ENCODE measurements around the gene ADGRA1. TPM values are rescaled to one million over a fixed set of nuclear protein-coding genes. Genes with fewer than 3 reads are reported as not detected.

Gene ADGRA1
- polyA plus RNA-seq, 2 of the 4 experiments (the other 2 are of a cell fraction): not detected

DNA sequence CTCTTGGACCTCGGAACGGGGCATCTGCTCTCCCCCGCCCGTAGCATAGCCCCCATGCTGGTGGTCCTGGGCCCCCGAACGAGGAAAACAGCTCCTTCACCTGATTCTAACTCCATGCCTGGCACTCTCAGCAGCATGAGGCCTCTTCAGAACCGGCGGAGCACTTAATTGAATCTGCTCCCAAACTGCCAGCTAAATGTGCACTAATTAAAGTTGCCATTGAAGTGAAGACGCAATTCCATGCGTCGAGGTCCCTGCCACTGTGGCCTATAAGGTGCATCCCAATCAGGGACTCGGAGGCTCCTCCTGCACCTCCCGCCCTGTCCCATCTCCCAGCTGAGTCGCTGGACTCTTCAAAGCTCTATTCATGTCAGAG is 41.3 kb upstream of the ADGRA1 start:
- Histone ChIP-seq H3K4me3 (no peak overlapping the region), H3K27ac (no peak overlapping the region), H3K4me1 (no peaks in the 10 kb centered on the region), H3K4me2 (no peak overlapping the region), H3K9me3 (no peaks in the 10 kb centered on the region)
- ChIA-PET CTCF (interaction anchor here (1.1 to 2.1 kb wide), 3 partner anchors 78 to 391 kb away, joined by 3 to 4 read pairs (median 3); no protein-coding TSS in a partner anchor), POLR2A (no interaction called here)
- ATAC-seq (no peak), FAIRE-seq (no peak), DNase-seq (ENCODE audit: low read depth in 1 of 2, low spot score in 1 of 2) (no peak)
- 28% methylated on average over 10 of the region's 14 CpGs for WGBS (ENCODE audit: missing lambda C conversion rate)
- TF ChIP-seq NR3C1 (IDR thresholded peaks at IDR 0.05): no peak
- no peak for TF ChIP-seq HDAC2 (IDR thresholded peaks at IDR 0.05)
- TF ChIP-seq RCOR1 (IDR thresholded peaks at IDR 0.05; ENCODE audit: low read depth, low read length): no peak
- no peak for TF ChIP-seq ZC3H11A (IDR thresholded peaks at IDR 0.05)
- TF ChIP-seq BCL3 (IDR thresholded peaks at IDR 0.05): no peak
- no peak for TF ChIP-seq FOSL2 (IDR thresholded peaks at IDR 0.05)
- no peak for TF ChIP-seq FOSL2 (CRISPR knock-in tag; IDR thresholded peaks at IDR 0.05)
- TF ChIP-seq RARB (CRISPR knock-in tag; IDR thresholded peaks at IDR 0.05): no peak
- TF ChIP-seq EHF (CRISPR knock-in tag; IDR thresholded peaks at IDR 0.05): no peak
- no peak for TF ChIP-seq RNF2 (IDR thresholded peaks at IDR 0.05; ENCODE audit: borderline replicate concordance, low read depth)
- no peak for TF ChIP-seq CHD4 (IDR thresholded peaks at IDR 0.05; ENCODE audit: borderline replicate concordance)
- TF ChIP-seq HOXB5 (CRISPR knock-in tag; IDR thresholded peaks at IDR 0.05): no peak
- TF ChIP-seq TP53 (CRISPR knock-in tag; IDR thresholded peaks at IDR 0.05): no peak
- no peak for TF ChIP-seq CBX8 (IDR thresholded peaks at IDR 0.05)

- no peak for ATAC-seq
- Histone ChIP-seq H3K4me1 (no peaks in the 10 kb centered on the region), H3K27ac (no peak overlapping the region), H3K4me2 (no peak overlapping the region), H3K9me3 (no peaks in the 10 kb centered on the region), H3K4me3 (no peak overlapping the region)
- ChIA-PET POLR2A (no interaction called here), CTCF (interaction anchor here (1.1 kb wide), 1 partner anchor 77 kb away, joined by 3 read pairs; no protein-coding TSS in a partner anchor)
- DNase-seq (ENCODE audit: low read depth in 1 of 2, low spot score in 1 of 2): no peak
- TF ChIP-seq, protein P1, sequence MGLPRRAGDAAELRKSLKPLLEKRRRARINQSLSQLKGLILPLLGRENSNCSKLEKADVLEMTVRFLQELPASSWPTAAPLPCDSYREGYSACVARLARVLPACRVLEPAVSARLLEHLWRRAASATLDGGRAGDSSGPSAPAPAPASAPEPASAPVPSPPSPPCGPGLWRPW (IDR thresholded peaks at IDR 0.05): no peak
- TF ChIP-seq NPAS2 (CRISPR knock-in tag; IDR thresholded peaks at IDR 0.05; ENCODE audit: borderline replicate concordance): no peak
- no peak for TF ChIP-seq CTCF (IDR thresholded peaks at IDR 0.05)
- no peak for TF ChIP-seq FOSB (CRISPR knock-in tag; IDR thresholded peaks at IDR 0.05)
- no peak for TF ChIP-seq ATOH8 (CRISPR knock-in tag; IDR thresholded peaks at IDR 0.05; ENCODE audit: low read depth)
- TF ChIP-seq, protein P2, sequence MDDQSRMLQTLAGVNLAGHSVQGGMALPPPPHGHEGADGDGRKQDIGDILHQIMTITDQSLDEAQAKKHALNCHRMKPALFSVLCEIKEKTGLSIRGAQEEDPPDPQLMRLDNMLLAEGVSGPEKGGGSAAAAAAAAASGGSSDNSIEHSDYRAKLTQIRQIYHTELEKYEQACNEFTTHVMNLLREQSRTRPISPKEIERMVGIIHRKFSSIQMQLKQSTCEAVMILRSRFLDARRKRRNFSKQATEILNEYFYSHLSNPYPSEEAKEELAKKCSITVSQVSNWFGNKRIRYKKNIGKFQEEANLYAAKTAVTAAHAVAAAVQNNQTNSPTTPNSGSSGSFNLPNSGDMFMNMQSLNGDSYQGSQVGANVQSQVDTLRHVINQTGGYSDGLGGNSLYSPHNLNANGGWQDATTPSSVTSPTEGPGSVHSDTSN (IDR thresholded peaks at IDR 0.05): no peak
- no peak for TF ChIP-seq RFX5 (IDR thresholded peaks at IDR 0.05)
- no peak for TF ChIP-seq MAX (IDR thresholded peaks at IDR 0.05)
- FAIRE-seq: no peak
- 67% methylated on average over 15 of the region's 42 CpGs for WGBS (ENCODE audit: missing lambda C conversion rate)
Measured at GRCh38 chr10:133047526-133048123, 40.1 kb upstream of the ADGRA1 start.
